DMS53 (cell line): ENCODE data around the gene LMNTD2.
"Not testable (repeated sequence)": the region's sequence is repeated elsewhere in the genome, so short reads cannot be mapped to it uniquely, and the experiment has no call there.

Experiments used
- DNase-seq: peaks from one replicate; lab custom pipeline; 2025; lab: John Stamatoyannopoulos, UW

The LMNTD2 gene

DNA sequence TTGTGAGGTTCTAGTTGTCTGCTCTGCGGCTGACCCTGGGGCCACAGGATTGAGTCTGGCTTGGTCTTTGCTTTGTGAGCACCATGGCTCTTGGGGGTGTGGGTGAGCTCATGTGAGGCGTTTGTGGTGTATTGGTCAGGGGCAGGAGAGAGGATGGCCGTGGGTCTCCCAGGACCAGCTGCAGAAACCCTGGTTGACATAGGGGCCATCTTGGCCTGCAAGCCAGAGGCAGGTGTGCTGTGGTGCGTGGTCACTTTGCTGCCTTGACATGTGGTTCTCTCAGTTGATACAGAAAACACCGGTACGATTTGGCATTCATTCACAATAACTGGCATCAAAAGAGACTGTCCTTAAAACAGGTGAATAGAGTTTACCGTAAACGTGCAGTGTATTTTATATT, 27.0 kb upstream of the LMNTD2 start:
- DNase-seq, result no peak

DNA sequence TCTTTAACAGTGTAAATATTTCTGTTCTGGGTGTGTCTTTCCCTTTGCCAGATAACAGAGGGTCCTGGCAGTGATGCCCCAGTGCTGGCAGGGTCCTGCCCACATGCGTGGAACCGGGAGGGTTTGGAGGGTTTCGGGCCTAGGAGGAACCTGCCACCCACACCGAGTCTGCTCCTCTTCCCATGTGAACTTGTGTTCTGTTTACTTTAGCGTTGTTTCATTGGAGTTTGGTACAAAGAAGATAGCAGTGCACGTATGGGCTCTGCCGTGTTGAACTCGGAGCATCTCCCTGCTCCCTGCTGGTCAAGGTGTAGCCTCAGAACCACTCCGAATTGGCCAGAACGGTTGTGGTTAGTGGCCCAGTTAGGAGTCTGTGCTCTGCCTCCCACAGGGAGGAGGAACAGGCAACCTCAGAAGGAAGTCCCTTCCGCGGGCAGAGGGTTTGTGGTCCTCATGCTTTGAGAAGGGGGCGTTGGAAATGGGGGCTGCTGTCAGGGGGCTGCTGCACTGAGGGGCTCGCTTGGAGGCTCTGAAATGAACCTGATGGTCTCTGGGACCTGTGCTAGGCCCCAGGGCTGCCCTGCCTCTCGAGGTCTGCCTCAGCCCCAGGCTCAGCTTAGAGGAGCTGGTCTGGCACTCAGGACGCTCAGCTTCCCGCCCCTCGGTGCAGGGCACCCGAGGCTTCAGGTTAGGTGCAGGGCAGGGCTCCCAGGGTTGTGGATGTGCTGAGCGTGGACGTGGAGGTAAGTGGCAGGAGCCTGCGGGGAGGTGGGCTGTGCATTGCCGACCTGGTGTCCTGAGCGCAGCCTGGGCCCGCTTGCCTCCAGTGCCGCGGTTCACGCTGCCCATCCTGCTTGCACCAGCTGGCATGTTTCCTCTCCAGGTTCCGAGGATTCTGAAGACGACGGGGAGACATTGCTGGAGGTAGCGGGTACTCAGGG, 26.1 kb upstream of the LMNTD2 start:
- DNase-seq, result no peak

DNA sequence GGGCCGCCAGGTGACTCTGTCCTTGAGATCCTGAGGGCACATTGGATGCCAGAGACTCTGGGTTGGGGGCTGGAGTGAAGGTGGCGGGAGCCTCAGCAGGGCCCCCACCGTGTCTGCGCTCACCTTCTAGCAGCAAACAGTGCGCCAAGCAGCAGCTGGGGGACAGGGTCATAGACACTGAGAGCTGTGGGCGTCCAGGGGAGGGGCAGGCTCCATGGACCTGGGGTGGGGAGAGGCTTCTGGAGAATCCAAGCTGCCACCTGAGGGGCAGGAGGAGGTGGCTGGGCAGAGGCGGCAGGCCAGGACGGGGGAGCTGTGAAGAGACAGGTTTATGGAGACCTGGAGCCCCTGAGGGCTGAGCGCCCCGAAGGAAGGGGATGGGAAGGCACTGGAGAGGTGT, 23.7 kb upstream of the LMNTD2 start:
- DNase-seq, result no peak

DNA sequence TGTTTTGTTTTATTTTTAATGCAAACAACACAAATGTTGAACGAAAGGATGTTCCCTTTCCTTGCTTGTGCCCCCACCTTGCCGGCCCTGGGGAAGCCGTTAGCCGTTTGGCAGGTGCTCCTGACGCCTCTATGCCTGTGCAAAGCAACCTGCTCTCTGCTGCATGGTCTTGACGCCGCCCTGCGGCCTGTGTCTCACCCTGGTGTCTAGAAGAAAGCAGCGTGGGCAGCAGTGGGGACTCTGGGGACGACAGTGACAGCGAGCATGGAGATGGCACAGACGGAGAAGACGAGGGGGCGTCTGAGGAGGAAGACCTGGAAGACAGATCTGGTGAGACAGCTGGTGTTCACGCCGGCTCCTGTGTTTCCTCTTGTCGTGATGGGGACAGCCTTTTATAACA, 21.2 kb upstream of the LMNTD2 start:
- DNase-seq, result no peak

DNA sequence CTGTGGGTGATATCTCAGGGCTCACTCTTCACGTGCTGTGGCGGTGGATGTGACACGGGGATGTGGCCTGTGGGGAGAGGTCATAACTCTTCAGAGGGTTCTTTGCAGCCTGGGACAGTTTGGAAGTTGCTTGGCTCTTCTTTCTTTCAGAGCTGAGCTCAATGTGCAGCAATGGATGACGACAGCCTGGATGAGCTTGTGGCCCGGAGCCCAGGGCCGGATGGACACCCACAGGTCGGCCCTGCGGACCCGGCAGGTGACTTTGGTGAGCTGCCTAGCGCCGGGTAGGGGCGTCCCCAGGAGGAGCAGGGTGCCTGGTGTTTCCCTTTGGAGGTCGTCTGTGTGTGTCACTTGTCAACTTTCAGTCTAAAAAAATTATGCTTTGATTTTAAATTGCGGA, 20.8 kb upstream of the LMNTD2 start:
- no peak for DNase-seq

DNA sequence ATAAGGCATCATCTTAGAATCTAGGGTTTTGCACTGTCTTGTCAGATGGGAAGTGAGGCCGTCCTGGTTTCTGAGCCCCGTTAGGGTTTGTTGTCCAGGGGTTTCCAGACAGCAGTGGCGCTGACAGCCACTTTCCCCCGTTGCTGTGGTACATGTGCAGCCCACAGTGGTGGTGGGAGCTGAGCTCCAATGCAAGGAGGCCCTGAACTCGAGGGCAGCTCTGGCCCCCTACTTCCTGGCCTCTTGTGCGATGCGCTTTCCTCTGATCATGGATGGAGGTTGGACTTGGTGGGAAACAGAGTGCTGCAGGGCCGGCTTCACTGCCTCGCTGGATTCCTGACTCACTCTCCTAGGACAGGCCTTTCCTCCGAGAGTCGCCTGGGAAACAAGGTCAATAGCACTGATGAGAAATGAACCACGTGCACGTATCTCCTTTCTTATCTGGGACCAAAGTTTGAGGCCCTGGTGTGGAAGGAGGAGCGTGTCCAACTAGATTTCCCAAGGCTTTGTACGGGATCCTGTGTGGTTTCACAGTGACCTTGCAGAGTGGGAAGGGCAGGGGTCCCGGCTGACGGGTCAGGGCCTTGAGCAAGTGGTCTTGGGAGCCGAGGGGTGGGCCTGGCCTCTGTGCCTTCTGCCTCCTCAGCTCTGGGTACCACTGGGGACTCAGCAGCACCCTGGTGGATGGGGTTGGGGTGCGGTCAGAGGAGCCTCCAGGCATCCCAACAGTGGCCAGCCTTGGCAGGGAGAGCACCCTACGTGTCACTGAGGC, 19.5 kb upstream of the LMNTD2 start:
- DNase-seq, result no peak

DNA sequence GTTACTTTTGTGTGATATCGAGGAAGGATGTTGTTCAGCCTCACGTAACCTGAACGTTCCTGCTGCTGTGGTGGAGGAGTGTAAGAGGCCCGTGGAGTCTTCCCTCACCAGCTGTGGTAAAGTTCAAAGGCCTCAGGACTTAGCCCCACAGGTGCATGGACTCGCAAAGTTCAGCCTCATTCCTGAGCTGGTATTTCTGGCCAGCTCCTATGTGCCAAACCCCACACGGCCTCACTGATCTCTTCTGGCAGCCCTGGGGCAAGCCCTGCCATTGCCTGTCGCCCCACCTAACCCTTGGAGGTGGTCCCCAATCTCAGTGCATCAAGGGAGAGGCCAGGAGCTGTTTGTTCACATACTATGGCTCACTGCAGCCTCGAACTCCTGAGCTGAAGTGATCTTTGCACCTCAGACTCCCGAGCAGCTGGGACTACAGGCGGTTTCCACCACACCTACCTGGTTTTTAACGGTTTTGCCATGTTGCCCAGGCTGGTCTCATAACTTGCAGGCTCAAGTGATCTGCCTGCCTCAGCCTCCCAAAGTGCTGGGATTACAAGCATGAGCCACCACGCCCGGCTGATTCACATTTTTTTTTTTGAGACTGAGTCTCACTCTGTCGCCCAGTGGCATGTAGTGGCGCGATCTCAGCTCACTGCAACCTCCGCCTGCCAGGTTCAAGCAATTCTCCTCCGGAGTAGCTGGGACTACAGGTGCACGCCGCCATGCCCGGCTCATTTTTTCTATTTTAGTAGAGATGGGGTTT, 17.9 kb upstream of the LMNTD2 start:
- no peak for DNase-seq

DNA sequence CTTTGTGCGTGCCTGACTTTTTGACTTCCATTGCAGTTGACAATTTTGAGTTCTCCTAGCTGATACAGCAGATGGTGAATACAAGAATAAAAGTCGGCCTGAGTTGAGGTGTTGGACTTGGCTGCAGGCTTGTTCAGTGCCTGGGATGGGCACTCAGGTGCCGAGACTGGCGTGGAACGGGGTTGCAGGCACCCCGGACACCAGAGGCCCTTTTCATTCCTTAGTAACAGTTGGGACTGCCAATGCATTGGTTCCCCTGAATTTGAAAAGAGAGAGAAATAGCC, 17.0 kb upstream of the LMNTD2 start:
- no peak for DNase-seq

DNA sequence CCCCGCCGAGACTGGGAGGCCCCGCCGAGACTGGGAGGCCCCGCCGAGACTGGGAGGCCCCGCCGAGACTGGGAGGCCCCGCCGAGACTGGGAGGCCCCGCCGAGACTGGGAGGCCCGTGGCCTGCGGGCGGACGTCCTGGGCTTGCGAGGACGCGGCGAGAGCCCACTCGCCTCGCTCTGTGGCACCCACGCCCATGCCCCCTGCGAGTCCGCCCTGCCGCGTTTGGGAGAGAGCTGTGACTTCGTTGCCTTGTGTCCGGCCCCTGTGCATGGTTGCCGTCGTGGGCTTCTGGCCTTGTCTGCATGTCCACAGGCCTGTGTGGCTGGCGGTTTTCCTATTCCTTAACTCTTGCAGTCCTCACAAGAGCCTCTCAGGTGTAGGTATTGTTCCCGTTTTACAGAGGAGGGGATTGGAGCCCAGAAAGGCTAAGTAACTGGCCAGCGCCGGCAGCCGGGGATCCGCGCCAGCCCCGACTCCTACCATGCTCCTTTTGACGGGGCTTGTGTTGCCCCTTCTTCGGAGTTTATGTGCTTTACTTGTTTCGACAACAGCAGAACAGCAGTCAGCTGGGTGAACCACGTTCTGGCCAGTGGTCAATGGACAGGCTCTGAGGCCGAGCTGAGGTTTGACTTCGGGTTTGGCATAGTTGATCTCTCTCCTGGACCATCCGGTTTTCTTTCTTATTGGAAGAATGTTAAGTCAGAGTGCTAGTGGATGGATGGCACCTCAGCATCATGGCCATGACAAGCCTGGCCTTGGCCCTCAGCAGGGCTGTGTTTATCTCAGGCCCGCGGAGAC, 16.5 kb upstream of the LMNTD2 start:
- peak; percentile 49 for DNase-seq

DNA sequence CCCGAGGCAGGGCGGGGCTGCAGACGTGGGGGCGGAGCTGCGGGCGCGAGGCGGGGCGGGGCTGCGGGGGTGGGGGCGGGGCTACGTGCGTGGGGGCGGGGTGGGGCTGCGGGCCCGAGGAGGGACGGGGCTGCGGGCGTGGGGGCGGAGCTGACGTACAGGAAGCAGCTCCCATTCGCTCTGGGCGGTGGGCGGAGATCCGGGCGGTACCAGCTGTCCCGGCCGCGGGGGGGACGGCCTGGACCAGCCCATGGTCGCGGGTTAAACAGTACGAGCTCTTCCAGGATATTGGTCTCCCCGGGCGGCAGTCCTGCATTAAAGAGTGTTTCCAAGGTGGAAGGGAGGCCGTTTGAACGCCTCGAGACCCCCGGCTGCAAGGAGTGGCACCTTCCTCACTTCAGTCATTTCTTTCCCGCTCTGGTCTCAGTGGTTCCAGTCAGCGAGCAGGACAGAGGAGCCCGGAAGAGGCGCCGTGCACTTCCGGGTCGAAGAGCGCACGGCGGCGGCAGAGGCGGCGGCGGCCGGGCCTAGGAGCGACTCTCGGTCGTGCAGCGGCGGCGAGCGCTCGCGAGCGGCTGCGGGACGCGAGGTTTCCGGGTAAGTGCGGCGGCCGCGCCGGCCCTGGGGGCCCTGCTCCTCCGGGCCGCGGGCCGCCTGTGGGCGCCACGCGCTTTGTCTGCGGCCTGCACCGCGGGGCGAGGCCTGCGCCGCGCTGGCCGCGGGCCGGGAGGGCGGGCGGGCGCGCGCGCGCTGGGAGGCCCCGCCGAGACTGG, 15.6 kb upstream of the LMNTD2 start, which contains the start of gene PHRF1:
TSS of gene PHRF1 (plus strand) at position 475 of the 773 bp plus-strand sequence. CDS start 5,043 bp downstream, outside the sequence.
- DNase-seq, result peak; percentile 98

DNA sequence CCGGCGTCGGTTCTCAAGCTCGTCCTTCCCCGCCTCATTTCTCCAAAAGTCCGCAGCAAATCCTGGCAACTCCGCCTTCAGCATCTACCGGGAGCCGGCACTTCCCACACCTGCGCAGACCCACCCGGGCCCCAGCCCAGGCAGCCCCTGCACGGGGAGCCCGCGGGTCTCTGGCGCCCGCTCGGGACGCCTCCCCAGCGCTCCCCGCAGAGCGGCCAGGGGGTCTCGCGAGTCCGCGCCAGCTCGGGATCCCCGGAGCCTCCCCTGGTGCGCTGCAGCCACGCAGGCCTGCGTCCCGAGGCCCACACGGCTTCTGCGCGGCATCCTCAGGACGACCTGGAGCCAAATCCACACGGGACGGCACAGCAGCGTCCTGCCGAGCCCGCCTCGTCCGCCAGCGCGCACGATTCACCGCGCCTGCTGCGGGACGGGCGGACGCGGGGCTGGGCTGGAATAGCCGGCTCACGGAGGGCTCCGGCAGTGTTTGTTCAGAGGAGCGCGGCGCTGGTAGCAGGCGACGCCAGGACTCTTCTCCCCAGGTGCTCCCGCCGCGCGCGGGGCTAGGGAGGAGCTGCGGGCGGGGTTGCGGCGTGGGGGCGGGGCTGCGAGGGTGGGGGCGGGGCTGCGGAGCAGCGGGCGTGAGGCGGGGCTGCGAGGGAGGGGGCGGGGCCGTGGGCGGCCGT, 14.9 kb upstream of the LMNTD2 start:
- peak; percentile 95 for DNase-seq

DNA sequence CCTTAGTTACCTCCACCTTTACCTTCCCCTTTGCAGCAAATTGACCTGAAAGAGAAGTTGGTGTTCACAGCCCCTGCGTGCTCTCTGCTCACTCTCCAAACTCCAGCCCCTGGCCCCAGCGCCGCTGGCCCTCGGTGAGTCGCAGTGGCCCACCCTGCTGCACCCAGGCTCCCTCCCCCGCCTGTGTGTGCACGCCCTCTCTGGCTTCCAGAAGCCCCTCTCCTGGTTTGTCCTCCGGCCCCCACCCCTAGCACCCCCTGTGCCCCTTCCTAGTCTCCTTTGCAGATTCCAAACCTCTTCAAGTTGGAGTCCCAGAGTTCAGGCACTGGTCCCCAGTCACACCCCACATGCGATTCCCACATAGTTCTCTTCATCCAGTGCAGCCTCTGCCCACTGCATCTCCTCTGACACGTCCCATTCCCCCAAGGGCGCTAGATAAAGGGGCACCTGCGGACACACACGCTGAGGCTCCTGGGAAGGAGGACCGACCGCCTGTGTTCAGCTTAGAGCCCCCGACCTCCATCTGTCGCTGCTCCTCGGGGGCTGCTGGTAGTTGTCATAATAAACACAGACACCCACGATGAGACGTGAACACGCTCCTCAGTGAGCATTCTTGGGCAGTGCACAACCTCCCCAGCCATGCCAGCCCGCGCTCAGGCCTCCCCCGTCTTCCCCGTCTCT, 14.2 kb upstream of the LMNTD2 start:
- peak; percentile 55 for DNase-seq

DNA sequence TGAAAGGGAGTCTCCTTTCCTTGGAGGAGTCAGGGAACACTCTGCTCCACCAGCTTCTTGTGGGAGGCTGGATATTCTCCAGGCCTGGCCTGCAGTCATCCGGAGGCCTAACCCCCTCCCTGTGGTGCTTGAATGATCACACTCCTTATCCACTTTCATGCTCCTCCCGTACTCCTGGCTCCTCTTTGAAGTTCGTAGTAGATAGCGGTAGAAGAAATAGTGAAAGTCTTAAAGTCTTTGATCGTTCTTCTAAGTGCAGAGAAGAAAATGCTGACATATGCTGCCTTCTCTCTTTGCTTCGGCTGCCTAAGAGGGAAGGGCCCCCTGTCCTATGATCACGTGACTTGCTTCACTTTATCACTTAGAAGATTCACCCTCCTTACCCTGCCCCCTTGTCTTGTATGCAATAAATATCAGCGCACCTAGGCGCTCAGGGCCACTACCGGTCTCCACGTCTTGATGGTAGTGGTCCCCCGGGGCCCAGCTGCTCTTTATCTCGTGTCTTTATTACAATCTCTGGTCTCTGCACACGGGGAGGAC, 13.6 kb upstream of the LMNTD2 start:
- not testable (repeated sequence) for DNase-seq

DNA sequence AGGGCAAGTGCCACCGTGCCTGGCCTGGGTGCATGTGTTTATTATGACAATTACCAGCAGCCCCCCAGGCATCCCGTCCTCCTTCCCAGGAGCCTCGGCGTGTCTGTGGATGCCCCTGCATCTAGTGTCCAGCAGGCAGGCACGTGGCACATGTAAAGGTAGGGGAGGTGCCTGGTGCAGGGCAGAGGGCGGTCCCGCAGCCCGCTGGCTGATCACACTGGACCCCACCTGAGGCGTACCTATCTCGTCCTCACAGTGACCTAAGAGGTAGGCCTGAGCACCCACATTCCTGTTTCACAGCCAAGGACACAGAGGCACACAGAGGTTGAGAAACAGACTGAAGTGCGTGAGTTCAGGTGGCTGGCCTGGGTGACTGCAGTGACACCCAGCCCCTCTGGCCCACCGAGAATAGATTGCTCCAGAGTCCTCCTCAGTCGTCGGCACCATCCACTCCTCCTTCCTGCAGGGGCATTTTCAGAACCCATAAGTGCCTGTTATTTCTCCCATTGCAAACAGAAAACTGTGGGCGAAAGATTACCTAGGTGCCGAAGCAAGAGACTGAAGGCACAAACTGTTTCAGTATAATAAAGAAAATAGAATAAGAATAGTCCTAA, 12.7 kb upstream of the LMNTD2 start:
- no peak for DNase-seq

DNA sequence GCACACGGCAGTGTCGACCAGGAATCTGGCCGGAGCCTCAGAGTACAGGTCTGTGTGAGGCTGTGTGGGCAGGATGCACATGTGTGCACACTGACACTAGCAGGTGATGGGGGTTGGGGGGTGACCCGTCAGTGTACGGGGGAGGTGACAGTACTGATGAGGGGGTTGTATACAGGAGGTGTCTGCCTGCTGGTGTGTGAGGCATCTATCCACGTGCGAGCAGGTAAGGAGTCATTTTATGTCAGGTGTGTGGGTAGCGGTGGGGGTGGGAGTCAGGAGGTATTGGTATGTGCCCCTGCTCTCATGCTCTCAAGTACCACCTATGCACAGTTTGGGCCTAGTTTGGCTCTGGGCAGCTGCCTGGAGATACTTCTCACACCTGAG, 11.3 kb upstream of the LMNTD2 start:
- no peak for DNase-seq

DNA sequence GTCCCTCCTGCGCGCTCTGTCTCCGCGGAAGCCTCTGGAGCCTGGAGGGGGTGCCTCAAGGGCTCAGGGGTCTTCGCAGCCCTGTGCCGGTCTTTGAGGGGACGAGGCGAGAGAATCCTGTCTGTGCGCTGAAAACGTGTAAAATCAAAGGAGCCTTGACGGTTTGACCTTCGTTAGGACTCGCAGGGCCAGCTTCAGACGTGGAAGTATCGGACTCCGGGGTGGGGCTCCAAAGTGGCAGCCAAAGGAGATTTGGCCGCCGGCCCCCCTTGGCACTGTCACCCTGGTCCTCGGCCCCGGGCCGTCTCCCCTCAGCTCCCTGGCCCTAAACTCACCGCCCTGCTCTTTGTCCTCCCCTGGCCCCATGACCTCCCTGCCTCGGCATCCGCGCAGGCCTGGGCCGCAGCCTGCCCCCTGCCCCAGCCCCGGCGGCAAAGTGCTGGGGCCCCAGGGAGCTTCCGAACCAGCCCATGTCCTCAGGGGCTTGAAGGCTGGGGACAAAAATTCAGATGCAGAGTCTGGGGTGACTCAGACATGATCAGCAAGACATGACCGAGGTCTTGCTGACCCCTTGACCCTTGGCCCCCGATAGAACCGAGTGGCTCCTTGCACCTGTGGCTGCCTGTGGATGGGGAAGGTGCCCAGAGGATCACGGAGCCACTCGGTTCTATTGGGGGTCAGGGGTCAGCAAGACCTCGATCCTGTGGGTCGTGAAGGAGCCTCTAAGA, 8.8 kb upstream of the LMNTD2 start:
- DNase-seq, result peak; percentile 58

DNA sequence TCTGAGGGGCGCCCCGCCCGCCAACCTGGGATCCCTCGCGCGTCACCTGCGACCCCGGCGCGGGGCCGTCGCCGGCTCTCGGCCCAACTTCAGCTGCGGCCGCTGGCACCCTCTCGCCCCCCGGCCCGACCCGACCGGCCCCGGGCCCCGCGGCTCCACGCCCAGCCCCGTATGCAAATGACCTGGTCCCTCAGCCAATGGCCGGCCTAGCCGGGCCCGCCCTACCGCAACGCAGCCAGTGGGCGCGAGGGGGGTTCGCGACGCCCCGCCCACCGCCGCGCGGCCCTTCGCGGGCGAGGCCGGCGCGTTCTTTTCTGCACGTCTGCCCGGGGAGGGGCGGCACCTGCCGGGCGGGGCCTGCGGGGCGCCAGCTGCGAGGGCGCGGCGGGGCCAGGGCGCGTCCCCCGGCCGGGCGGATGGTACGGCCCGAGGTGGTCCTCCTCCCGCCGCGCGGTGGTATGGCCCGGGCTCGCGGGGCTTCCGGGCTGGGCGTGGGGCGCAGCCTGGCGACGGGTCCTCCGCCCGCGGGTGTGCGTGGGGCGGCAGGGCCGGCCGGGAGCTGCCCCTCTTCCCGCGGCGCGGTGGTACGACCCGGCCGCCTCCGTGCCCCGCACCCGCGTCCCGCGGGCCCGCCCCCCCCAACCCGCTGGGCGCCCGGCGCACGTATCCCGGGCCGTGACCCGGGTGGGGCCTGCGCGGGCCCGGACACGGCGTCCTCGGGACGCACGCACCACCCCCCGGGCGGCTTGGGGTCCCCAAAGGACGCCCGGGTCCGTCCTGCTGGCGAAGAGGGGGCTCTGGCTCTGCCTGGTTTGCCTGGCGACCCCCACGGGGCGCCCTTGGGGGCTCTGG, 8.0 kb upstream of the LMNTD2 start:
- DNase-seq, result peak; percentile 99
